ENCODE measurements around the gene RNF123.
"Not testable (repeated sequence)": the region's sequence is repeated elsewhere in the genome, so short reads cannot be mapped to it uniquely, and the experiment has no call there.

DNA sequence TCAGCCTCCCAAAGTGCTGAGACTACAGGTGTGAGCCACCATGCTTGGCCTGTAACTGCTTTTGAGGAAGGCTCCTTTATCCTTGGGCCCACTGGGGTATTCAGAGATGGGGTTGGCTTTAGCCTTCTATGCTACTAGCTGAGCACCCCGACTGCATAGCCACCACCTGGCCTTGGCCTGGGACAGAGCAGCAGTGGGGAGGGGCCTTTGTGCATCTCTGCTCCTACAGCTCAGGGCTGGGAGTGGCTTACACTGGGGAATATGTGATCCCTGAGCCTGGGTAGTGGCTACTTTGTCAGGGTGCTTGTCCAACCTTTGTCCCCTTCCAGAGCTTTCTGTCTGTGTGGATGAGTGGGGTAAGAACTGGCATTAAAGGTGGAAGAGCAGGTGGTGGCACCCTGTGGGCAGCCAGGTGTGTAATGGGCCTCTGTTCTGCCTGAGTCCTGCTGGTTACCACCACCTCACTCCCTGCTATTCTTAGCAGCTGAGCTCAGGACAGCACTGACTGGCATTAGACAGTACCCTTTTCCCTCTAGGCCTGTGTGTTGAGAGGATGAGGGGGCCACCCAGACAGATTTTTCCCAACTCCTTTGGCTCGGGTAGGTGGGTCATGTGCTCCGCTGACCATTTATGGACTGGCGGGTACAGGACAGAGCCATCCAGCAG is 6.1 kb downstream of the RNF123 start:
- TF ChIP-seq, protein P1, sequence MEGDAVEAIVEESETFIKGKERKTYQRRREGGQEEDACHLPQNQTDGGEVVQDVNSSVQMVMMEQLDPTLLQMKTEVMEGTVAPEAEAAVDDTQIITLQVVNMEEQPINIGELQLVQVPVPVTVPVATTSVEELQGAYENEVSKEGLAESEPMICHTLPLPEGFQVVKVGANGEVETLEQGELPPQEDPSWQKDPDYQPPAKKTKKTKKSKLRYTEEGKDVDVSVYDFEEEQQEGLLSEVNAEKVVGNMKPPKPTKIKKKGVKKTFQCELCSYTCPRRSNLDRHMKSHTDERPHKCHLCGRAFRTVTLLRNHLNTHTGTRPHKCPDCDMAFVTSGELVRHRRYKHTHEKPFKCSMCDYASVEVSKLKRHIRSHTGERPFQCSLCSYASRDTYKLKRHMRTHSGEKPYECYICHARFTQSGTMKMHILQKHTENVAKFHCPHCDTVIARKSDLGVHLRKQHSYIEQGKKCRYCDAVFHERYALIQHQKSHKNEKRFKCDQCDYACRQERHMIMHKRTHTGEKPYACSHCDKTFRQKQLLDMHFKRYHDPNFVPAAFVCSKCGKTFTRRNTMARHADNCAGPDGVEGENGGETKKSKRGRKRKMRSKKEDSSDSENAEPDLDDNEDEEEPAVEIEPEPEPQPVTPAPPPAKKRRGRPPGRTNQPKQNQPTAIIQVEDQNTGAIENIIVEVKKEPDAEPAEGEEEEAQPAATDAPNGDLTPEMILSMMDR (IDR thresholded peaks at IDR 0.05; ENCODE audit: low read depth, low read length) = not testable (repeated sequence)
- not testable (repeated sequence) for TF ChIP-seq POLR2A (IDR thresholded peaks at IDR 0.05; ENCODE audit: extremely low read depth, insufficient read length); MYC (IDR thresholded peaks at IDR 0.05; ENCODE audit: low read depth, low read length)

Data from NB4 (cell line).